Smooth muscle cell (in vitro differentiated cells): ENCODE measurements around the gene FAM110A. TPM values are rescaled to one million over a fixed set of nuclear protein-coding genes. Genes with fewer than 3 reads are reported as not detected.

Experiments used
- DNase-seq: peaks from one replicate; lab custom pipeline; 2025; ENCODE audit not compliant: unreplicated experiment; lab: John Stamatoyannopoulos, UW
- H2AFZ ChIP-seq: fragments of 200-600 bp; sonication (generic); 2 replicates; pipeline ENCODE4 v1.6.0; 2016; ENCODE audit warnings: antibody characterized with exemption, low read depth, mild to moderate bottlenecking
- H3F3A ChIP-seq: fragments of 200-600 bp; sonication (generic); 2 replicates; pipeline ENCODE4 v1.6.0; 2017; ENCODE audit warnings: antibody characterized with exemption, low read depth
- H3K27ac ChIP-seq: fragments of 200-600 bp; sonication (generic); 2 replicates; pipeline ENCODE4 v1.5.1; 2016; ENCODE audit warnings: low read depth, mild to moderate bottlenecking
- H3K27me3 ChIP-seq: fragments of 200-600 bp; sonication (generic); 2 replicates; pipeline ENCODE4 v1.6.1; 2016; ENCODE audit warnings: low read depth, mild to moderate bottlenecking
- H3K36me3 ChIP-seq: fragments of 200-600 bp; sonication (generic); 2 replicates; pipeline ENCODE4 v1.5.1; 2016; ENCODE audit warnings: low read depth
- H3K4me1 ChIP-seq: fragments of 200-600 bp; sonication (generic); 2 replicates; pipeline ENCODE4 v1.5.1; 2016; ENCODE audit warnings: low read depth
- H3K4me2 ChIP-seq: fragments of 200-600 bp; sonication (generic); 2 replicates; pipeline ENCODE4 v1.6.0; 2016; ENCODE audit warnings: mild to moderate bottlenecking
- H3K4me3 ChIP-seq: fragments of 200-600 bp; sonication (generic); 2 replicates; pipeline ENCODE4 v1.5.1; 2016; ENCODE audit warnings: mild to moderate bottlenecking
- H3K79me2 ChIP-seq: fragments of 200-600 bp; sonication (generic); 2 replicates; pipeline ENCODE4 v1.6.0; 2016; ENCODE audit warnings: low read depth, mild to moderate bottlenecking
- H3K9ac ChIP-seq: fragments of 200-600 bp; sonication (generic); 2 replicates; pipeline ENCODE4 v1.6.0; 2016; ENCODE audit warnings: low read depth
- H3K9me3 ChIP-seq: fragments of 200-600 bp; sonication (generic); replicated peaks from 2 replicates; pipeline ENCODE4 v1.5.1; 2016; ENCODE audit warnings: low read depth
- H4K20me1 ChIP-seq: fragments of 200-600 bp; sonication (generic); 2 replicates; pipeline ENCODE4 v1.6.0; 2016; ENCODE audit warnings: low read depth
- CTCF ChIP-seq: fragments of 200-600 bp; sonication (generic); IDR thresholded peaks from 2 replicates; pipeline ENCODE4 v1.5.1; 2017; ENCODE audit warnings: borderline replicate concordance, mild to moderate bottlenecking, antibody characterized with exemption; ENCODE audit not compliant: insufficient read depth, poor library complexity, severe bottlenecking
- WGBS: methylation state at CpG from one replicate; pipeline ENCODE4 v1.1.7; 2016; ENCODE audit warnings: low lambda C conversion rate; 5-methylcytosine and 5-hydroxymethylcytosine counted together
- polyA plus RNA-seq: library from polyadenylated mRNA; unstranded; fragments of >200 nt; fragmentation: Nextera tagmentation; extraction: Ambion mirVana; gene quantifications from 2 replicates; pipeline ENCODE4 v1.2.1, GENCODE V29; 2016
- total RNA-seq: library from RNA; depleted of rRNA; stranded (reverse); fragments of >200 nt; gene quantifications from 2 replicates; pipeline ENCODE4 v1.2.3, GENCODE V29; 2014

FAM110A gene
- total and polyA plus RNA-seq, 2 experiments from 2014 or later, result 5.3 to 5.6 TPM

GRCh38 chr20:854601-855000 is 21.1 kb downstream of the FAM110A start:
- H3K4me2 ChIP-seq, result no peak overlapping the region
- no peaks in the 10 kb centered on the region for H4K20me1 ChIP-seq
- H3K4me3 ChIP-seq, result no peak overlapping the region
- no peaks in the 10 kb centered on the region for H3K79me2 ChIP-seq
- no peak for DNase-seq
- H3K9me3 ChIP-seq, result no peaks in the 10 kb centered on the region
- WGBS, result 78% methylated on average over 6 of the region's 6 CpGs
- no peak overlapping the region for H3K9ac ChIP-seq
- H3K36me3 ChIP-seq, result no peaks in the 10 kb centered on the region
- H3K27ac ChIP-seq, result no peak overlapping the region
- no peaks in the 10 kb centered on the region for H3K27me3 ChIP-seq
- H3F3A ChIP-seq, result no peaks in the 10 kb centered on the region
- H3K4me1 ChIP-seq, result no peaks in the 10 kb centered on the region
- TF ChIP-seq CTCF, result no peak
- no peak overlapping the region for H2AFZ ChIP-seq

GRCh38 chr20:855466-856360 is 22.2 kb downstream of the FAM110A start:
- peak overlapping the region; percentile 2 for H3K4me2 ChIP-seq
- H3K4me3 ChIP-seq, result no peak overlapping the region
- H3F3A ChIP-seq, result no peaks in the 10 kb centered on the region
- H4K20me1 ChIP-seq, result no peaks in the 10 kb centered on the region
- WGBS, result 66% methylated on average over 11 of the region's 11 CpGs
- TF ChIP-seq CTCF, result no peak
- H3K27me3 ChIP-seq, result no peaks in the 10 kb centered on the region
- H3K36me3 ChIP-seq, result no peaks in the 10 kb centered on the region
- H3K27ac ChIP-seq, result peak overlapping the region; percentile 50
- H3K4me1 ChIP-seq, result no peaks in the 10 kb centered on the region
- no peaks in the 10 kb centered on the region for H3K9me3 ChIP-seq
- DNase-seq, result no peak
- no peaks in the 10 kb centered on the region for H3K79me2 ChIP-seq
- H3K9ac ChIP-seq, result no peak overlapping the region
- H2AFZ ChIP-seq, result no peak overlapping the region

- TF ChIP-seq CTCF, result no peak
- Histone ChIP-seq H3K79me2 (no peaks in the 10 kb centered on the region), H3K27me3 (no peaks in the 10 kb centered on the region), H3K9me3 (no peaks in the 10 kb centered on the region), H4K20me1 (no peaks in the 10 kb centered on the region), H3K4me2 (peak overlapping the region; percentile 2), H3K9ac (no peak overlapping the region), H3F3A (no peaks in the 10 kb centered on the region), H3K4me3 (no peak overlapping the region), H2AFZ (no peak overlapping the region), H3K4me1 (no peaks in the 10 kb centered on the region), H3K36me3 (no peaks in the 10 kb centered on the region), H3K27ac (peak overlapping the region; percentile 50)
- DNase-seq, result no peak
- WGBS, result 57% methylated on average over 12 of the region's 12 CpGs
Observed at GRCh38 chr20:856361-856775, 22.9 kb downstream of the FAM110A start.

- Histone ChIP-seq H3K4me1 (no peaks in the 10 kb centered on the region), H2AFZ (no peak overlapping the region), H3K4me2 (no peak overlapping the region), H3K79me2 (no peaks in the 10 kb centered on the region), H3K9me3 (no peaks in the 10 kb centered on the region), H3K27ac (no peak overlapping the region), H3K9ac (no peak overlapping the region), H4K20me1 (no peaks in the 10 kb centered on the region), H3K4me3 (no peak overlapping the region), H3K36me3 (no peaks in the 10 kb centered on the region), H3K27me3 (no peaks in the 10 kb centered on the region), H3F3A (no peaks in the 10 kb centered on the region)
- 79% methylated on average over 6 of the region's 6 CpGs for WGBS
- DNase-seq, result no peak
- TF ChIP-seq CTCF, result no peak
Observed at GRCh38 chr20:858011-858410, 24.5 kb downstream of the FAM110A start.
